Stimulated activated CD4-positive, alpha-beta T cell treated with anti-CD3 and anti-CD28 coated beads, TNF-alpha, amount 100 ng/mL, for 48 hours (primary cell): ENCODE data around the gene POU4F1.

Source experiments
- DNase-seq, 3 donors: peaks; one replicate each; pipeline ENCODE4 v3.0.0-alpha.2; 2020; ENCODE audit warnings: low read depth in 3 of 3

POU4F1 gene

DNA sequence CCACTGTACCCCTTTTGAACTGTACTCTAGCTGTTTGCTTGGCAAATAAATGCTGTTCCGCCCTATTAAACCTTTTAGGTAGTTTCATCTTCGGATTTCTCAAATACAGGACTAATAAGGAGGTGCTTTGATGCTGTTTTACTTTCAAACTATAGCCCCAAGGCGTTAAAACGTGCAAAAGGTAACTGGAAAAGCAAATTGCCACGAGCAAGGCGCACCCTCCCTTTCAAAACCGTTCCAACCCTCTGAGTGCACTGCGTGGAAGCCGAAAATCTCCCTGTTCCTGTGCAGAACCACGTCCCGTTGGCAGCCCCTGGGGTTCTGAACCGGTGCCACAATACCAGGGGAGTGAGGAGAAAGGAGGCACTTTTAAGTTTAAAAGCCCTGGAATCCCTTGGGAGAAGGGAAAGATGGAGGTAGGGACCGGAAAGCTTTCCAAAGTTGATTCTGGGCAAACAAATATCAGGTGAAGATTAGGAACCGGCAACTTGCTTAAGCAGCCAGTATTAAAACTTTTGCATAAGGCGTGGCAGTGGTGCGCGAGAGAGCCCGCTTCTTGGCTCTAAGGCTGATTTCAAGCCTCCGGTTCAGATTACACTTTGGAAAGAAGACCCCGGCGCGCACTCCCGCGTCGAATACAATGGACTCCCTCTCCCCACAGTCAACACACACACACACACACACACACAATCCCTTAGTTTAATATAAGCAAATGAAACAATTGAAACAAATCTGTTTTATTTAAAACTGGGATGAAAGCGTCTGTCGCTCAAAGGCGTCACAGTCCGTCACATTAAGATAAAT, 9.5 kb downstream of the POU4F1 start:
- no peak for DNase-seq

DNA sequence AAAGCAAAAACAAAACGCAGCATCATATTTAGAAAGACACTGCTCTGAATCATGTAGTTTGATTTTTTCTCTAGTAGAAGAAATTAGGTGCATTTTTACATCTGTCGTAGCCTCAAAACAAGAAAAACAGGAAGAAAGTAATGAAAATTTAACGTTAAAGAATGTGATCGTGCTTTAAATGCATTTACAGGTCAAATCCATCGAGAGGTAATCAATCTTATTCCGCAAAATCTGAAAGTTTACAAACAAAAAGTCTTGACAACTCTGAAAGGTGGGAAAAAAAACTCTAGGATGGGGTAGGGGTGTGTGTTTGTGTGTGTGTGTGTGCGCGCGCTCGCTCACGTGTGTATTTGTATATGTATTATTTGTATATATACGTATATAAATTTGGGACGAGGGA, 10.2 kb downstream of the POU4F1 start:
- no peak for DNase-seq

DNA sequence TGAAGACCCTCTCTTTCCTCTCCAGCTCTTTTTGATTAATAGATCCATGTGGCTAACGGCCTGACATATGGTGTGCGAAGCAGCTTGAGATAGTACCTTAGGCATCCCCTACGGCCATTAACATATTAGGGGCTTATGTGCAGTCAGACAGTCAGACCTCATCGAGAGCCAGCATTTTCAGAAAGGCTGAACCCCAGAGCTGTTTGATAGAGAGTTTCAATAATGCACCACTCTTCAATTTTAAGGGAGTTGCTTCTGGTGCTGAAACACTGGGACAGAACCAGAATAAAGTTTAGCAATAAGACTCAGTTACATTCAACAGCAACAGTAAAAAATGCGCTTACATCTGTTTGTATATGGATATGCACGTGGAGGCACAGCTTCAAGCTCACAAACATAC, 10.8 kb downstream of the POU4F1 start:
- no peak for DNase-seq

- no peak for DNase-seq
Measured at GRCh38 chr13:78589206-78589605, 14.1 kb downstream of the POU4F1 start.

GRCh38 chr13:78587395-78587794, 16.0 kb downstream of the POU4F1 start:
- DNase-seq: no peak

GRCh38 chr13:78586706-78587105, 16.6 kb downstream of the POU4F1 start:
- no peak for DNase-seq

DNA sequence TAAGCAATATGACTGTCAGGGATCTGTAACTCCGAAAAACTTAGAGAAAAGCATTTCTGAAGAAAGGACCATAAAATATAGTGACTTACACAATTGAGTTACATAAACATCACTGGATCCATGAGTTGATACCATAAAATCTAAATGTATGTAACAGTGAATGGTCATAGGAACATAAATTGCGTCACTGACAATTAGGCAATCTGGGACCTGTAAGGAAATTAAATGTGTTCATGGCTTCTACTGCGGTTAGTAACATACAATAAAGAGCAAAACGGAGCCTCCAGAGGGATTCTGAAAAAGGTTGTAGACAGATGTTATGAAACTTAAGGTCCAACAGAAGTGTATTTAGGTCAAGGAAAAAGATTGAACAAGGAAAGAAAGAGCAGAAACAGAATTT, 27.1 kb downstream of the POU4F1 start:
- no peak for DNase-seq

GRCh38 chr13:78572459-78572858, 30.9 kb downstream of the POU4F1 start:
- no peak for DNase-seq

DNA sequence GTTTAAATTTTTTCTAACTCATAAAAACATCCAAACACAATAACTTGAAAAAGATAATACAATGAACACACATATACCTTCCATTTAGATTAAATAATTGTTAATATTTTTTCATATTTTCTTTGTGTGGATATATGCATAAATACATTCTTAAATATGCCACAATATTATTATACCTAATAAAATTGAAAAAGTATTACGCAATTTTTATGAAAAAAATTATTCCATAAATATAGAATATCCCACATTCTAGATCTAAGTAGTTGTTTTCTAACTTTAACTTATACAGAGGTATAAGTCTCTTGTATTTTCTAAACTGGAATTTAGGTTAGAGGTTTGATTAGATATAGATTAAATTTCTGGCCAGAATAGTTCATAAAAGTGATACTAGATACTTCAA, 34.3 kb downstream of the POU4F1 start:
- DNase-seq: no peak

- DNase-seq: no peak
Measured at GRCh38 chr13:78566631-78567030, 36.7 kb downstream of the POU4F1 start.

DNA sequence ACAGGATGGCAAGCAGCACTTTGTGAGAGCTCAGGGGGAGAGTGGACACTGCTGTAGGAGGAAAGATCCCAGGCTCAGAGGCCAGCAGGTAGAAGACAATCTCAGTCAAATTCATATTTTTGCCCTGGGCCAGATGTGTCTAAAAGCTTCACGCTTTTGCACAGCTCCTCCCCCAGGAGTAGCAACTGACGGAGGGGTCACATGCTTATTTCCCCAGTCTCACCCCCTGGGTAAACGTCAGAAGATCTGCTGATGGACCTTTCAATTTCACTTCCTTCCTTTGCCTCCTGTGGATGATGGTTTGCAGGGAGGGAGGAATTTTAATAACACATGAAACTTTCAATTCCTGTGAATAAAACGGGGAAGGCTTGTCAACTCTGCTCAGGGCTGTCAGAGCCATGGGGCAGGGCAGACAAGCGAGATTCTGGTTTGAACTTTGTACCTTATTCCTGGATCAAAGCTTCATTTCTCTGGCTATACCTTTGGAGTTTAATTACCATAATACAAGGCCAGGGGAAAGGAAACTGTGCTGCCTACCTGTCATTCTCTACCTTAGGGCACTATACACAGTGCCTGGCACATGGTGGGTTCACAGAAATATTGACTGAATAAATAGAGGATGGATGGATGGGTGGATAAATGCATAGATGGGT, 41.0 kb downstream of the POU4F1 start:
- DNase-seq: no peak
